ENCODE measurements around the gene PTPN5. TPM values are rescaled to one million over a fixed set of nuclear protein-coding genes. Genes with fewer than 3 reads are reported as not detected.

Gene PTPN5
- total RNA-seq, 1 experiment from 2014 or later, result not detected

DNA sequence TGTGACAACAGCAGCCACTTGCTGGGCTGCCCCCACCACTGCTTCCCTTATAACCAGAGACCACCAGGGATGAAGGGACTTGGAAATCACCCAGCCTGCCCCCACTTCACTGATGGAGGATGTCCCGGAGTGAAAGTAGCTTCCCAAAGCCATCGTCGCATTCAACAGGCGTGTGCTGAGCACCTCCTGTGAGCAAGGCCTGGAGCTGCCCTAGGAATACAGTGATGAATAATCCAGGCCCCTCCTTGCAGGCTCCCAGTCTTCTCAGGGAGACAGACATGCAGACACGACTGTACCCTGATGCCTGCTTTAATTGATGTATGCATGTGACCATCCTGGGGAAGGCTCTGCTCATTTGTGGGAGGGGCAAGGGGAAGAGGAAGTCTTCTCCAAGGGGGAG lies 22.6 kb downstream of the PTPN5 start:
- no peaks in the 10 kb centered on the region for H4K20me1 ChIP-seq (ENCODE audit: insufficient read depth)
- no peak overlapping the region for H3K4me2 ChIP-seq (ENCODE audit: low read length)
- no peak for TF ChIP-seq ELF1 (IDR thresholded peaks at IDR 0.05; ENCODE audit: borderline replicate concordance, low read depth)
- no peak for DNase-seq (ENCODE audit: low read depth, low spot score)
- H3K27ac ChIP-seq (ENCODE audit: low read depth, low read length), result no peak overlapping the region
- H3K9me2 ChIP-seq (ENCODE audit: insufficient read depth), result no peaks in the 10 kb centered on the region
- no peaks in the 10 kb centered on the region for H3K9me3 ChIP-seq (ENCODE audit: control insufficient read depth in 1 of 2, insufficient read depth in 1 of 2, low read depth in 1 of 2, low read length in 2 of 2)
- H3K4me3 ChIP-seq (replicated peaks in 1 of 2; ENCODE audit: low read depth in 1 of 2, low read length in 2 of 2), result no peak overlapping the region
- no peaks in the 10 kb centered on the region for H3K27me3 ChIP-seq (ENCODE audit: insufficient read depth, low read length)
- CTCF ChIA-PET, result interaction anchor here (1.6 kb wide), 1 partner anchor 228 kb away, joined by 7 read pairs; no protein-coding TSS in a partner anchor
- intact Hi-C loops (cut with micrococcal nuclease), result no loop called here
- RAD21 ChIA-PET (ENCODE audit: low non-redundant PET in 1 of 2, low total read pairs in 2 of 2, uncharacterized antibody in 2 of 2, unreplicated experiment in 2 of 2), result no interaction called here
- H3K79me2 ChIP-seq (ENCODE audit: insufficient read depth, low read length), result no peaks in the 10 kb centered on the region
- ATAC-seq, result no peak
- no peak overlapping the region for H2AFZ ChIP-seq (ENCODE audit: low read depth, low read length, poor library complexity, severe bottlenecking)
- POLR2A ChIA-PET, result no interaction called here
- H3K36me3 ChIP-seq (ENCODE audit: control insufficient read depth in 1 of 2, insufficient read depth in 2 of 2, low read length in 2 of 2), result no peaks in the 10 kb centered on the region
- no peak overlapping the region for H3K9ac ChIP-seq (ENCODE audit: low read length)
- peaks cover under 1 to 6% of the 10 kb centered on the region in 2 experiments; a peak in 3 of 4 replicates for H3K4me1 ChIP-seq (ENCODE audit: control insufficient read depth in 1 of 2, insufficient read depth in 2 of 2, low read length in 2 of 2)
- BruUV-seq (replicated peaks), result no TSS peak

- DNase-seq (ENCODE audit: low read depth, low spot score) (no peak), ATAC-seq (no peak)
- H3K9ac ChIP-seq (ENCODE audit: low read length), result no peak overlapping the region
- H3K9me3 ChIP-seq (ENCODE audit: control insufficient read depth in 1 of 2, insufficient read depth in 1 of 2, low read depth in 1 of 2, low read length in 2 of 2), result no peaks in the 10 kb centered on the region
- H3K4me2 ChIP-seq (ENCODE audit: low read length), result no peak overlapping the region
- BruUV-seq (replicated peaks), result no TSS peak
- H3K4me1 ChIP-seq (ENCODE audit: control insufficient read depth in 1 of 2, insufficient read depth in 2 of 2, low read length in 2 of 2), result peaks cover 4 to 11% of the 10 kb centered on the region in 2 experiments
- H3K9me2 ChIP-seq (ENCODE audit: insufficient read depth), result no peaks in the 10 kb centered on the region
- no peak overlapping the region for H2AFZ ChIP-seq (ENCODE audit: low read depth, low read length, poor library complexity, severe bottlenecking)
- H3K79me2 ChIP-seq (ENCODE audit: insufficient read depth, low read length), result no peaks in the 10 kb centered on the region
- H4K20me1 ChIP-seq (ENCODE audit: insufficient read depth), result no peaks in the 10 kb centered on the region
- H3K27ac ChIP-seq (ENCODE audit: low read depth, low read length), result no peak overlapping the region
- no peak overlapping the region for H3K4me3 ChIP-seq (replicated peaks in 1 of 2; ENCODE audit: low read depth in 1 of 2, low read length in 2 of 2)
- ChIA-PET POLR2A (no interaction called here), CTCF (interaction anchor here (1.6 kb wide), 1 partner anchor 228 kb away, joined by 7 read pairs; no protein-coding TSS in a partner anchor), RAD21 (ENCODE audit: low non-redundant PET in 1 of 2, low total read pairs in 2 of 2, uncharacterized antibody in 2 of 2, unreplicated experiment in 2 of 2) (no interaction called here)
- H3K36me3 ChIP-seq (ENCODE audit: control insufficient read depth in 1 of 2, insufficient read depth in 2 of 2, low read length in 2 of 2), result no peaks in the 10 kb centered on the region
- intact Hi-C loops (cut with micrococcal nuclease), result no loop called here
- H3K27me3 ChIP-seq (ENCODE audit: insufficient read depth, low read length), result no peaks in the 10 kb centered on the region
- TF ChIP-seq SIN3A (IDR thresholded peaks at IDR 0.05; ENCODE audit: low read depth) (no peak), CEBPB (IDR thresholded peaks at IDR 0.05; ENCODE audit: low read depth) (no peak), EZH2phosphoT487 (IDR thresholded peaks at IDR 0.05; ENCODE audit: borderline replicate concordance) (no peak), RAD21 (IDR thresholded peaks at IDR 0.05; ENCODE audit: low read depth) (no peak), ZFX (IDR thresholded peaks at IDR 0.05) (no peak), MAX (IDR thresholded peaks at IDR 0.05) (no peak), SRF (IDR thresholded peaks at IDR 0.05; ENCODE audit: low read depth) (no peak), CBX3 (IDR thresholded peaks at IDR 0.05; ENCODE audit: low read depth) (no peak), EZH2 (IDR thresholded peaks at IDR 0.05) (no peak), FOSL1 (IDR thresholded peaks at IDR 0.05; ENCODE audit: low read depth) (no peak), ELF1 (IDR thresholded peaks at IDR 0.05; ENCODE audit: borderline replicate concordance, low read depth) (no peak), POLR2A (IDR thresholded peaks at IDR 0.05; ENCODE audit: borderline replicate concordance, extremely low read depth, insufficient read depth, insufficient read length) (no peak), SP1 (IDR thresholded peaks at IDR 0.05; ENCODE audit: low read depth) (no peak), POLR2AphosphoS5 (IDR thresholded peaks at IDR 0.05; ENCODE audit: low read depth, low read length) (no peak), EGR1 (IDR thresholded peaks at IDR 0.05; ENCODE audit: low read depth) (no peak), YY1 (IDR thresholded peaks at IDR 0.05; ENCODE audit: extremely low read depth, insufficient replicate concordance, low read depth, low read length) (no peak)
- TF ChIP-seq, protein P1, sequence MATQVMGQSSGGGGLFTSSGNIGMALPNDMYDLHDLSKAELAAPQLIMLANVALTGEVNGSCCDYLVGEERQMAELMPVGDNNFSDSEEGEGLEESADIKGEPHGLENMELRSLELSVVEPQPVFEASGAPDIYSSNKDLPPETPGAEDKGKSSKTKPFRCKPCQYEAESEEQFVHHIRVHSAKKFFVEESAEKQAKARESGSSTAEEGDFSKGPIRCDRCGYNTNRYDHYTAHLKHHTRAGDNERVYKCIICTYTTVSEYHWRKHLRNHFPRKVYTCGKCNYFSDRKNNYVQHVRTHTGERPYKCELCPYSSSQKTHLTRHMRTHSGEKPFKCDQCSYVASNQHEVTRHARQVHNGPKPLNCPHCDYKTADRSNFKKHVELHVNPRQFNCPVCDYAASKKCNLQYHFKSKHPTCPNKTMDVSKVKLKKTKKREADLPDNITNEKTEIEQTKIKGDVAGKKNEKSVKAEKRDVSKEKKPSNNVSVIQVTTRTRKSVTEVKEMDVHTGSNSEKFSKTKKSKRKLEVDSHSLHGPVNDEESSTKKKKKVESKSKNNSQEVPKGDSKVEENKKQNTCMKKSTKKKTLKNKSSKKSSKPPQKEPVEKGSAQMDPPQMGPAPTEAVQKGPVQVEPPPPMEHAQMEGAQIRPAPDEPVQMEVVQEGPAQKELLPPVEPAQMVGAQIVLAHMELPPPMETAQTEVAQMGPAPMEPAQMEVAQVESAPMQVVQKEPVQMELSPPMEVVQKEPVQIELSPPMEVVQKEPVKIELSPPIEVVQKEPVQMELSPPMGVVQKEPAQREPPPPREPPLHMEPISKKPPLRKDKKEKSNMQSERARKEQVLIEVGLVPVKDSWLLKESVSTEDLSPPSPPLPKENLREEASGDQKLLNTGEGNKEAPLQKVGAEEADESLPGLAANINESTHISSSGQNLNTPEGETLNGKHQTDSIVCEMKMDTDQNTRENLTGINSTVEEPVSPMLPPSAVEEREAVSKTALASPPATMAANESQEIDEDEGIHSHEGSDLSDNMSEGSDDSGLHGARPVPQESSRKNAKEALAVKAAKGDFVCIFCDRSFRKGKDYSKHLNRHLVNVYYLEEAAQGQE (IDR thresholded peaks at IDR 0.05; ENCODE audit: low read depth), result no peak
- TF ChIP-seq, protein P2, sequence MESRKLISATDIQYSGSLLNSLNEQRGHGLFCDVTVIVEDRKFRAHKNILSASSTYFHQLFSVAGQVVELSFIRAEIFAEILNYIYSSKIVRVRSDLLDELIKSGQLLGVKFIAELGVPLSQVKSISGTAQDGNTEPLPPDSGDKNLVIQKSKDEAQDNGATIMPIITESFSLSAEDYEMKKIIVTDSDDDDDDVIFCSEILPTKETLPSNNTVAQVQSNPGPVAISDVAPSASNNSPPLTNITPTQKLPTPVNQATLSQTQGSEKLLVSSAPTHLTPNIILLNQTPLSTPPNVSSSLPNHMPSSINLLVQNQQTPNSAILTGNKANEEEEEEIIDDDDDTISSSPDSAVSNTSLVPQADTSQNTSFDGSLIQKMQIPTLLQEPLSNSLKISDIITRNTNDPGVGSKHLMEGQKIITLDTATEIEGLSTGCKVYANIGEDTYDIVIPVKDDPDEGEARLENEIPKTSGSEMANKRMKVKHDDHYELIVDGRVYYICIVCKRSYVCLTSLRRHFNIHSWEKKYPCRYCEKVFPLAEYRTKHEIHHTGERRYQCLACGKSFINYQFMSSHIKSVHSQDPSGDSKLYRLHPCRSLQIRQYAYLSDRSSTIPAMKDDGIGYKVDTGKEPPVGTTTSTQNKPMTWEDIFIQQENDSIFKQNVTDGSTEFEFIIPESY (IDR thresholded peaks at IDR 0.05; ENCODE audit: extremely low read depth, insufficient replicate concordance, low read length), result no peak
Observed at GRCh38 chr11:18768472-18768901, 23.1 kb downstream of the PTPN5 start.
